GM18508 (cell line): ENCODE results near the gene TENM4.

Source experiments
- ATAC-seq: cut with Tn5 transposase; IDR thresholded peaks from one replicate; pipeline ENCODE4 v1.9.1; 2021; ENCODE audit warnings: moderate number of reproducible peaks; ENCODE audit not compliant: insufficient read depth, unreplicated experiment

TENM4 gene

GRCh38 chr11:78961937-78962701, 478.7 kb downstream of the TENM4 start:
- no peak for ATAC-seq

GRCh38 chr11:78961247-78961646, 479.6 kb downstream of the TENM4 start:
- no peak for ATAC-seq

- no peak for ATAC-seq
Observed at GRCh38 chr11:78958444-78958843, 482.4 kb downstream of the TENM4 start.

- no peak for ATAC-seq
Observed at GRCh38 chr11:78957476-78958245, 483.2 kb downstream of the TENM4 start.

- ATAC-seq: no peak
Observed at GRCh38 chr11:78954696-78955095, 486.1 kb downstream of the TENM4 start.

GRCh38 chr11:78954261-78954660, 486.6 kb downstream of the TENM4 start:
- ATAC-seq: no peak

GRCh38 chr11:78952890-78953289, 487.9 kb downstream of the TENM4 start:
- no peak for ATAC-seq

GRCh38 chr11:78952175-78952574, 488.7 kb downstream of the TENM4 start:
- ATAC-seq: no peak

- ATAC-seq: no peak
Observed at GRCh38 chr11:78949976-78950690, 490.7 kb downstream of the TENM4 start.

GRCh38 chr11:78946945-78947902, 493.6 kb downstream of the TENM4 start:
- ATAC-seq: no peak

- ATAC-seq: no peak
Observed at GRCh38 chr11:78943841-78944240, 497.0 kb downstream of the TENM4 start.

- no peak for ATAC-seq
Observed at GRCh38 chr11:78943154-78943553, 497.7 kb downstream of the TENM4 start.

- ATAC-seq: no peak
Observed at GRCh38 chr11:78941226-78941851, 499.5 kb downstream of the TENM4 start.

- ATAC-seq: no peak
Observed at GRCh38 chr11:78940500-78941225, 500.2 kb downstream of the TENM4 start.

GRCh38 chr11:78938971-78939370, 501.9 kb downstream of the TENM4 start:
- no peak for ATAC-seq

- no peak for ATAC-seq
Observed at GRCh38 chr11:78938036-78938435, 502.8 kb downstream of the TENM4 start.

- no peak for ATAC-seq
Observed at GRCh38 chr11:78935398-78936068, 505.3 kb downstream of the TENM4 start.

GRCh38 chr11:78933350-78933749, 507.5 kb downstream of the TENM4 start:
- ATAC-seq: no peak
